DMS114 treated with DMSO at 0.1 percent for 48 hours (cell line): ENCODE measurements around the gene CDK2AP2.
"Not testable (repeated sequence)": the region's sequence is repeated elsewhere in the genome, so short reads cannot be mapped to it uniquely, and the experiment has no call there.

ENCODE experiments used
- DNase-seq: peaks from one replicate; lab custom pipeline; 2025; ENCODE audit not compliant: unreplicated experiment; lab: John Stamatoyannopoulos, UW

The CDK2AP2 gene

DNA sequence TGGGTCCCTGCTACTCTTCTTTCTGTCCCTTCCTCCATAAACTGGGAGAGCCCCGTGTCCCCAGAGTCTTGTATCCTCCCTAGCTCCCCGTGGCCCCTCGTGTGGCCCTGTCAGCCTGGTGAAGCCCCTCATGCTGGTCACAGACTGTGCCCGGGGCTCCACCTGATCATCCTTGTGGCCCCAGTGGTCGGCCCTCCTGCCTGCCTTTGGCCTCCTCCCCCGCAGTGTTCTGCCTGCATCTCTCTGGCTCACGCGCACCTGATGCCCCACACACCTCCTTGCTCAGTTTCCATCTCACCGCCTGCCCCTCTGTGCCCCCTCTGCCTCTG is 16.5 kb upstream of the CDK2AP2 start:
- no peak for DNase-seq

DNA sequence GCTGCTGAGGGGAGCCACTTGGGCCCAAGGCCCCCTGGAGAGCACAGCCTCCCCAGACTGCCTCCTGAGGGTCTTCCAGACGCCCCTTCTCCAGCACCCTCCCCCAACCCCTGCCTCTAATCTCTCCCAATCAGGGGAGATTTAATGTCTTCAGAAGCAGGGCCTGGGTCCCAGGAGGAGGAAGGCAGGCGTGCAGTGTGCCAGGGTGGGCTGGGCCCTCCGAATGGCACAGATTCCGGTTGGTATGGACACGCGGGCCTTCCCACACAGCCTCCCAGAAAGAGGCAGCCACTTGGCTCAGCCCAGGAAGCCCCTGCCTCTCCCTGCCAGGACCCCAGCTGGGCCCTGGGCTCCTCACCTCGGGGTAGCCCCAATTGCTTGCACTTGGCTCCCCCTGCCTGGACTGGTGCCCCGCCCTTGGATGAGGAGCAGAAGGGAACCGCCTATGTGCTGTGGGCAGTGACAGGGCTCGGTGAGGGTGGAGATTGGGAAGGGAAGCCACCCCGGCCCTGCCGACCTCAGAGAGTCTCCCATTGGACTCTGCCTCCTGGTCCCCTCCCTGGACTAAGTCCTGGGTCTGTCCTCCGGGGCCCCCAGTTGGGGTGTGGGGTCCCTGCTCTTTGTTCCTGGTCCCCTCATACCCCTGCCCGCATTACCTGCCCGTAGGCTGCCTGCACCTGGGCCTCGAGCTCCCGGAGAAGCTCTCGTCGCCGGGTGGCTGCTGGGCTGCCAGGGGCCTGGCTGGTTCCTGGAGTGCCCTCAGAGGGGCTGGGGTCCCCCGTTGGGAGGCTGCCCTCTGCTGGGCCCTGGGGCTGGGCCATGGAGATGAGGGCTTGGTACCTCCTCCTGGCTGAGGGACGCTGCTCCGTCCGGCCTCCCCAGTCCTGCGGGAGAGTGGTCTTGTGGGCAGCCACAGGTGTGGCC is 15.9 kb upstream of the CDK2AP2 start:
- DNase-seq: no peak

DNA sequence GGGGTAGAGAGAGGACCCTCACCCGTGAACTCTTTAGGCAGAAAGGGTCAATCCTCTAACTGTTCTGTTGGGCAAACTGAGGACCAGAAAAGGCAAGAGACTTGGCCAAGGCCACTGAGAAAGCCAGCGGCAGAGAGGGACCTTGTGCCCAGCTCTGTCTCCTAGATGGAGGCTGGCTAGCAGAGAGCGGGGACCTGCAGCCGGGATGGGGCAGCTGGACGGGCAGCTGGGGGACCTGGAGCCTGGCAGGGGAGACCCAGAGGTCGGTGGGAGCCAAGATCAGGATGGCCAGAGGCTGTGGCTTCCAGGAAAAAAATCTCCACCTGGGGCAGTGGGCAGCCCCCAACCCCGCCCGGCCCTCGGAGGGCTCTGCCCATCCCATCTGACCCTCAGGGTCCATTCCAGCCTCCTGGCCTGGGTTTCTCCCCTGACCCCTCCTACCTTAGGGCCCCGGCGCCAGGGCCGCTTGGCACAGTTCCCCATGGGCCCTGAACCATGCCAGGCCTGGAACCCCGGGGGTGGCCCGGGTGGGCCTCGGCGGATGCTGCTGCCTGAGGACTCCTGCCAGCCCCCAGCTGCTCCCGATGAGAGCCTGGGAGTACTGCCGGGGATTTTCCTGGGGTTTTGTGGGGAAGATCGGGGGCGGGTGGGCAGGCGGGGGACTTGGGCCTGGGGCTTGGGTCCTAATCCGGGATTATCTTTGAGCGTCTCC is 15.0 kb upstream of the CDK2AP2 start, which contains the start of gene CABP2:
Gene CABP2 (minus strand): TSS at position 603 of the 712 bp plus-strand sequence. CDS start 120 bp downstream, at position 483.
- DNase-seq: no peak

DNA sequence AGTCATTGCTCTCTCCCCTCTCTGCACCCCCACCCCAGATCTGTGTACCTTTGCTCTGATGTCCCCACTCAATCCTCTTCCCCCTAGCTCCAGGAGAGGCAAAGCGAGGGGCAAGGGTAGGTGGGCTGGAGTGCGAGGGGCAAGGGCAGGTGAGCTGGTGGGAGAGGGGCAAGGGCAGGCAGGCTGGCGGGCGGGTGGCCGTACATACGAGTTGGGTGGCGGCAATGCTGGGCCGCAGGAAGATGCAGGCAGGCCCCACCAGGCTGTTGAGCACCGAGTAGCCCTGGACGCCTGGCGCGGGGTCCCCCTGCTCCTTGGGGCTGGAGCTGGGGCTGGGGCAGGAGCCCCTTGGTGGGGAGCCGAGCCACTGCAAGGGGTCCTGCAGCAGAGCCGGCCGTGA is 14.4 kb upstream of the CDK2AP2 start:
- no peak for DNase-seq

DNA sequence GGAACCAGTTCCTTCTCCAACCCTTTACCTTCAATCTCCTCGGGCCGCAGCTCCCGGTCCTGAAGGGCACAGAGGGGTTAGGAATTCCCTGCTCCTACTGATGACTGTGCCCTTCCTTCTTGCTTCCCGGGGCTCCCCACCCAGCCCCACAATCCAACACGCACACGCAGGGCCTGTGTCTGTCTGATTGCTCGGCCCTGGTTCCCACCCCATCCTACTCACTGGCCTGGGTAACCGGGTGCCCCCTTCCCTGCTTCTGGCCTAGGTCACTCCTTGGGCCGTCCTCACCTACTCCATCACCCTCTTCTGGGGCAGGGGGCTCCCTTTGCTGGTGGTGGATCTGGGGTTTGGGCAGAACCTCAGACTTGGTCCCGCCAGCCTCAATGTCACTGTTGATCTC is 14.0 kb upstream of the CDK2AP2 start:
- DNase-seq: no peak

DNA sequence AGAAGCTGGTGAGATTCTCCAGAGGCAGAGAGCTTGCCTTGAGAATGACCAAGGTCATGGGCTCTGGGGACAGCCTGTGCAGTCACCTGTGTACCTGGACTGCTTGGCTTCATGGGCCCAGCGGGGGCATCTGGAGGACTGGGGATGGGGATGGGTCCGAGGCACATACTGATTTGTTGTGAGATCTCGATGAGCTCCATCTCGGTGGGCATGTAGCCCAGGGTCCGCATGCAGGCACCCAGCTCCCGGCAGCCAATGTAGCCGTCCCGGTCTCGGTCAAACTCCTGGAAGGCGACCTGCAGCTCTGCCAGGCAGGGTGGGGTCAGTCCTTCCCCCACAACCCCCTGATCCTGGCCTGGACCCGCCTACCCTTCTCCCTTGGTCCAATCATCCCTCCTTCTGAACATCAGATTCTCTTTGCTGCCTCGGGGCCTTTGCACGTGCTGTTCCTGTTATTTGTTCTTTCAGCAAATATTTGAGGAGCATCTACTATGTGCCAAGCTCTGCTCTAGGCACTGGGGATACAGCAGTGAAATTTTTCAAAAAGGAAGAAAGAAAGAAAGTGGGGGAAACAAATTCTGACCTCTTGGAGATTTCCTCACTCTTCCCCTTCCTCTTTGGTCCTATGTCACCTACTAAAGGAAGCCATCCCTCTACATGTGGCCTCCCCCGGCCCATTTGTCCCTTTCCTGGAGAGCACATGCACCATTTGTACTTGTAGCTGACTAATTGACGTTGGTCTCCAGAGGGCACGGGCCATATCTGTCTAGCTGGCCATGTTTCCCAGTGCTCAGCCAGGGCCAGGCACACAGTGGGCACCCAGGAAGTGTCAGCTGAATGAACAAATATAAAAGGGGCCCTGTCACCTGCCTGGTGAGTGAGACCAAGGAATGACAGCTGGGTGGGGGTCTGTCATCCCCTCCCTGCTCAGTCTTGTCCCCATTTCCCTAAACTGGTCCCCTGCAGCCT is 13.2 kb upstream of the CDK2AP2 start:
- no peak for DNase-seq

DNA sequence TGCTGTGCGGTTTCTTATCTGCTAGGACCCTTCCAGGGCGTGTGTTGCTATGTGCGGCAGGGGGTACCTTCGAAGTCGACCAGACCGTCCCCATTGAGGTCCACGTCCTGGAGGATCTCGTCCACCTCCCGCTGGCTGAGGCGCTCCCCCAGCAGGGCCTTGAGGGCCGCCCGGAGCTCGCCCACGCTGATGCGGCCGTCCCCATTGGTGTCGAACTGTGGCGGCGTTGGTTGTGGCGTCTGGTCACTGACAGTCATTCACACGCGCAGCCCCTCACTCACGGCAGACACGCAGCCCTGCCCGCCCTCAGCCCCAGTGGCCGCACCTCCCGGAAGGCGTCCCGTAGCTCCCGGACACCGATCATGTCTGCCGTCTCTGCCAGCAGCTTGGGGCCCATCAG is 11.8 kb upstream of the CDK2AP2 start:
- no peak for DNase-seq

DNA sequence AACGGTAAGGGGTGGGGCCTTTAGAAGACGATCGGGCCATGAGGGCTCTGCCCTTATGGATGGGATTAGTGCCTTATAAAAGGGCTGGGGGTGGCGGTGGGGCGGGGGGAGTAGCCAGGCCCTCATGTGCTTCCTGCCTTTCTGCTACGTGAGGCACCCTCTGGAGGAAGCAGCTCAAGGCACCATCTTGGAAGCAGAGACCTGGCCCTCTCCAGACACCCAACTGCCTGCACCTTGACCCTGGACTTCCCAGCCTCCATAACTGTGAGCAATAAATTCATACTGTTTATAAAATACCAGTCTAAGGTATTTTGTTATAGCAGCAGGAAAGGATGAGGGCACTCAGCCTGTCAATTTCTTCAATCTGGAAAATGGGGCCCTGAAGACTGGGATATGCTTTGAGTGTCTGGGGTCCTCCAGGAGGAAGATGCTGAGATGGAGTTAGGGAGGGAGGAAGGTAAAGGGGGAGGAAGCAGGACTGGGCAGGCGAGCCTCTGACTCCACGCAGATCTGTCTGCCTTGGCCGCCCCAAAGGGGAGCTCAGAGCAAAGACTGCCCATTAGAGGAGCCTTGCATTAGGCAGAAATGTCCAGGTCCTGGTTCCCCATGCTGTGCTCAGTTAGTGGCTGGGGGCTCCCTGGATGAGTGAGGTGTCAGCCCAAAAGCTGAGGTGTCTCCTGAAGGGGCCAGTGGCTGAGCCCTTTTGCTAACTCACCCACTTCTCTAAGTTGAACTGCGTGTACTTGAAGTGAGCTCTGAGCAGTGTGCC is 10.0 kb upstream of the CDK2AP2 start:
- no peak for DNase-seq

DNA sequence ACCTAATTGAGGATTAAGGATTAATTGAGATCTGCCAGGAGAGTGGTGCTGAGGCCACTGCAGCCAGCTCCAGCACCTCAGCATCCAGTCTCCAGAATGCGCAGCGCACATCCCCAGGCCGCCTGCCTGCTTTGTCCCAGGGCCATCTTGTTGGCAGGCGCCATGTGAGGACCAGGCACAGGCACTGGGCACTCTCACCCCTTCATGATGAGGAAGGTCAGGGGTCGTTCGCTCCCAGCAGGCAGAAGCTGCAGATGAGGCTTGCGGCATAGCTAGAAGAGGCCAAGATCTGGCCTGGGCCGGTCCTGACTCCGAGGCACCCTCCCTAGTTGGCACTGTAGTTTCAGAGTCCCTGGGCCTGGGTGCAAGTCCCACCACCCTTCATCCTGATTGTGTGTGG is 8.8 kb upstream of the CDK2AP2 start:
- DNase-seq: no peak

DNA sequence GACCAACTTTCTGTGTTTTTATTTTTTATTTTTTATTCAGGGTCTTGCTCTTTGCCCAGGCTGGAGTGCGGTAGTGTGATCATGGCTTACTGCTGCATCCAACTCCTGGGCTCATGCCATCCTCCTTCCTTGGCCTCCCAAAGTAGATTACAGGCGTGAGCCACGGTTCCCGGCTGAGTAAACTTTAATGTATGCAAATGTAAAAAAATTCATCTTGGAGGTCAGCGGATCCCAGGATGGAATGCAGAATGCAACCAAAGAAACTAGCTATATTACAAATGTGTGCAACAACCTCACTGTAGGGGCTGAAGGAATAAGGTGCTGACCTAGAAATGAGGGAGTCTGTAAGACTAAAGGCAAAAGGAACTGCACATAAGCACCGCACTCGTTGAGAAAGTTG is 6.2 kb upstream of the CDK2AP2 start:
- DNase-seq: no peak

DNA sequence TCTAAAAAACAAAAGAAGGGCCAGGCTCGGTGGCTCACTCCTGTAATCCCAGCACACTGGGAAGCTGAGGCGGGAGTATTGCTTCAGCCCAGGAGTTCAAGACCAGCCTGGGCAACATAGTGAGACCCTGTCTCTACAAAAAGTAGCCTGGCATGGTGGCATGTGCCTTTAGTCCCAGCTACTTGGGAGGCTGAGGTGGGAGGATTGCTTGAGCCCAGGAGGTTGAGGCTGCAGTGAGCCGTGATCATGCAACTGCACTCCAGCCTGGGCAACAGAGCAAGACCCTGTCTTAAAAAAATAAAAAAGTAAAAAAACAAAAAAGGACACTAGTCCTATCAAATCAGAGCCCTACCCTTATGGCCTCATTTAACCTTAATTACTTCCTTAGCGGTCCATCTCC is 3.6 kb upstream of the CDK2AP2 start:
- not testable (repeated sequence) for DNase-seq

DNA sequence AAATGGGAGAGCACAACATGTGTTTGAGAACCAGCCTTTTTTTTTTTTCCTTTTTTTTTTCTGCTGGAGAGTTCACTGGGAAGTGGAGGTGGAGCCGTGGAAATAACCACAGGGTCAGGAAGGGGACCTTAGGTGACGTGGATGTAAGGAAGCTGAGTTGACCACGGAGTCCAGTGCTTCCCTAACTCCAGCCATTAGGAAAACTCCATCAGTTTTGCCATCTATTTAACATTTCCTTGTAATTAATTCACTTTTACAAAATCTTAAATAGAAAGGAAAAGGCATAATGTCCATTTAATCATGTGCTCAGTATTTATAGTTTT is 2.0 kb upstream of the CDK2AP2 start:
- no peak for DNase-seq

DNA sequence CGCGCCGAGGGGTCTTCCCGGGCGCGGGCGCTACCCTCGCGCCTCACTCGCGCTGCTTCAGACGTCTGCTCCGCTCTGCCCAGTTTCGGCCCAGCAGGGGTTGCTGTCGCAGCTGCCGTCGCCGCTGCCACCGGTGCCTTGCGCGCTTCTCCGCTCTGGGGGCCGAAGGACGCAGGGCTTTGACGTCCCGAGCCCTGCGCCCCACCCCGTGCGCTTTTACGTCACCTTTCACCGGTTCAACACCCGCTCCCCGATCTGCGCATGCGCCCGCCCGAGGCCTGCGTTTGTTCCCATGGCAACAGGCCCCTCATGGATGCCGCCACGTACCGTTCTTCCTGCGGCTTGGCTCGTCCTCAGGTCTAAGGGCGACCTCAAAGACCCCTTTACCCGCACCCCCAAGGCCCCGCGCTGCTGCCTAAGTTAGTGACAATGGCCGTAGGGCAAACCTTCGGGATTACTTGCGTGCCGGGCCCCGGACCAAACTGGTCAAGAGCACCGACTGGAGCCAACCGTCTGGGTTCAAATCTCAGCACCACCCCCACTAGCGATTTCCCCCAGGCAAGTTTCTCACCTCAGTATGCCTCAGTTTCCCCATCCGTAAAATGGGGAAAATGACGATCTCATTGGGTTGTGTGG is 642 bp upstream of the CDK2AP2 start:
- peak; percentile 97 for DNase-seq

DNA sequence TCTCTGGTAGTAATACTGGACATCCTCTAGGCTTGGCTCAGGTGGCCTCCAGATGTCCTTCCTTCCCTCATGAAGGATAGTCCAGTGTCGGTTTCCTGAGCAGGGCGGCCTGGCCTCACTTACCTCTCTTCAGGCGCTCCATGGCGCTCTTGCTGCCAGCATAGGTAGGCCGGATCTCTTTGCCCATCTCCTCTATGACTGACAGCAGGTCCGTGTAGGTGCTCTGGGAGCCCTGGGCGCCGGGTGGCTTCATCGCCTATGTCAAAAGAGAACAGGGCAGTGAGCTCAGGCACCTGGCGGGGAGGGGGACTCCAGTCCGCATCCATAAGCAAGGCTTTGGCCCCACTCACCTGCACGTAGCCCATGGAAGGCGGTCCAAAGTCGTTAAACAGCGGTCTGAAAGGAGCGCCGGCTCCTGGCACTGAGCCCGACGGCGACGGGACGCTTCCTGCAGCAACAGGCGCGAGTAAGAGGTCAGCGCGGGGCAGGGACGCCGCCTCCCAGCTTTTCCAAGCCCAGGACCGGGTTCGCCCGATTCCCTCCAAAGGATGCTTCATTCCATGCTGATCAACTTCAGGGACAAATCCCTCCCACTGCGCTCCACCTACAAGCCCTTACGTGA is 609 bp downstream of the CDK2AP2 start:
- DNase-seq: no peak

DNA sequence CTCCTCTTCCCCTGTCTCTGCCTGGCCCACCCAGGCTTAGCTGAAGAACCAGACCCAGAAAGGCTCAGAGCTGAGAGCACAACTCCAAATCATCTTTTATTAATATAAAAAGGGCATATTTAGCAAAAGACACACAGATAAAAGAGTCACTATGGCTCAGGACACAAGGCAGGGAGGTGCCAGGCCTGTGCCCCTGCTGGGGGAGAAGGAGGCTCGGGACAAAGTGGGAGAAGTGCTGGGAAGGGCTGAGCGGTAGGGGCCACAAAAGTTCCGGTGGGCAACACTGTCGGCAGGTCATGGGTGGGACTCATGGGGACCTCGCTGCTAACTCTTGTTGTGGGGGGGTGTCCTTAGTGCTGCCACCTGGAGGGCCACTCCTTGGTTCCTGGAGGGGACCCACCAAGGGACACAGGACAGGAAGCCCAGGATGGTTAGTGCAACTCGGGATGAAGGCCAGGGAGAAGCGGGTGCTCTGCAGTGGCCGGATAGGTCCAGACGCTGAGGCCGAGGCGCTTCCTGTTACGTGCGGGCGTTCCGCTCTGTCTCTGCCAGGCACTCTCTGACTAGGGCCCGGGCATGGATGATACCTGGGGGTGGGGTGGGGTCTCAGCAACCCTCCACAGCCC is 1.4 kb downstream of the CDK2AP2 start:
- no peak for DNase-seq

DNA sequence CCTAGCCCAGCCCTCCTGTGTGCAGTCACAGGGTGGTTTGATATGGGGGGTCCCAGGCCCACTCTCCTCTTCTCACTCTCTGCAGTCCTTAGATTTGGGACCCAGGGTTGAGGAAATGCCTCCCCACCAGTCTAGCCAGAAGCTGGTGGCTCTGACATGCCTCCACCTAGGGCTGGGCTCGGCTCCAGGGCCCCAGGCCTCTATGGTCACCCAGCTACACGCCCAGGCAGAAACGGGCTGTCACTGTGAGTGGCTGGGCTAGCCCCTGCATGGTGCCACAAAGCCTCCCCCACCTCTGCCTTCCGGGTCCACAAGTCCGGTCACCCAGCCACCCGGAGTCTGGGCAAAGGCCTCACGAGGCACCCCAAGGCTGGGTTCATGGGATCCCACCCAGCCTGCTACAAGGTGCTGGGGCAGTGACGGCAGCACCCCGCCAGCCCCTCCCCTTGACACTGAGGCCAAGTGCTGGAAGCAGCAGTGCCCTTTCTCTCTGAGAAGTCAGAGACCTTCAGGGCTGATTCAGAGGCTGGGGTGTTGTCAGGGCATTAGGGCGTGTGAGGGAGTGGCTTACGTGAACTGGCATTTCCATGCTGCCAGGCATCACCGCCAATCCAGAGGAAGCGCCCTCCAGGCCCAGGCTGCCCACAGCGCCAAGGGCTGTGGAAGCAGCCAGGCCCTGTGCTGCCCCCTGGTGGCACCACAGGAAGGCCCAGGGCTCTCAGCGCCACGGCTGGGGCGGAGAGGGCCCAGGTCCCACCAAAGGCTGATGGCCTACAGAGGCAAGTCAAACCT is 2.2 kb downstream of the CDK2AP2 start:
- DNase-seq: peak; percentile 83

DNA sequence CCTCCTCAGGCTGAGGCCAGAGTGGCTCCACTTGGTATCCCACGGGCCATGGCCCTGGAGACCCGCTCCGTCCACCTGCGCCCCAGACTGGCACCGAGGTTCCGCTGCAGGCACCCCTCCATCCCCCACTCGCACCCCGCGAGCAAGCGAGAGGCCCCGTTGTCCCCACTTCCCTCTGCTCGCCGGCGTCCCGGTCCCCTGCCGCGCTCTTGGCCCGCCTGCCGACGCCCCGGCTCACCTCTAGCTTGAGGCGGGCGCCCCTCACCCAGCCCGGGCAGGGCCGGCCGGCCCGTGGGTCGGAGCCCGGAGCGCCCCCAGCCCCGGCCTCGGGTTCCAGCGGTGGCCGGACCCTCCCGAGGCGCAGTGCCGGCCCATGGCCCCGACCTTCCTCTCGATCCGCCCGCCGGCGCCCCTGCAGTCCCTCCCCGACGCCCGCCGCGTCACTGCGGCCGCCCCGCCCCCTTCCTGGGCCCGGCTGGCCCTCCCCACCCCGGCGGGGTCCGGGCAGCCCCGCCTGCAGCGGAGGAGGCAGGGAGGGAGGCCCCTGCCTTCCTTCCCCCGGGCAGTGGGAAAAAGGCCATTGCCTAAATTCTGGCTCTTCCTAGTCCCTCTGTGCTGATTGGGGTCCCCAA is 2.9 kb downstream of the CDK2AP2 start, which contains the start of gene PITPNM1:
Gene PITPNM1 (minus strand): TSS at position 414 of the 632 bp plus-strand sequence. CDS start 1,183 bp downstream, outside the sequence.
- DNase-seq: peak; percentile 49
